ENCODE data around the gene PRR5. TPM values are rescaled to one million over a fixed set of nuclear protein-coding genes. Genes with fewer than 3 reads are reported as not detected.

Gene PRR5
- total RNA-seq, 1 donor from 2014 or later, result 14.0 TPM

DNA sequence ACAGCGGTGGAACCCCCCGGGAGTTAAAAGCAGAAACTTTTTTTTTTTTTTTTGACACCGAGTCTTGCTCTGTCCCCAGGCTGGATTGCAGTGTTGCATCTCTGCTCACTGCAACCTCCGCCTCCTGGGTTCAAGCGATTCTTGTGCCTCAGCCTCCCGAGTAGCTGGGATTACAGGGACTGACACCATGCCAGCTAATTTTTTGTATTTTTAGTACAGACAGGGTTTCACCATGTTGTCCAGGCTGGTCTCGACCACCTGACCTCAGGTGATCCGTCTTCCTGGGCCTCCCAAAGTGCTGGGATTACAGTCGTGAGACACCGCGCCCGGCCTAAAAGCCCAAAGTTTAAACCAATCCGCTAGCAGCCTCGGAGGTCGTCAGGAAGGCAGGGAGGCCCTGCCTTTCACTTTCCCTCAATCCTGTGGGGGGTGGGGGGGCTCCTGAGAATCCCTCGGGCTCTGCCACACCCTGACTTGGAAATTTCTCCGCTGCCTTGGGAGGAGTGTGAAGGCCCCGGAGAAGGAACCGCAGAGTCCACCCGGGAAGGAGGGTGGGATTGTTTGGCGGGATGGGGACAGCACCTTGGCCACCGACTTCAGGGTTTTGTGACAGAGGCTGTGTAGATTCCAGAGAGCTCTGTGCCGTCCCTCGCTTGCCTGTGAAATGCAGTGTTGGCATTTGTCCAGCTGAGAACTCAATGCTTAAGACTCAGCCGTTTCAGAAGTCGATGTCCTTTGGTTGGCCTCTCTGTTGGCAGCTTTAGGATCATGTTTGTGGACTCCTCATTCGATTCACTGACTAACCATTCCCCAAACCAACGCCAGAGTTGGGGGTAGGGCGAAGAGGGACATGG lies 51.4 kb downstream of the PRR5 start:
- FAIRE-seq (peak; percentile 43), DNase-seq (ENCODE audit: low read depth) (peak; percentile 40)
- Histone ChIP-seq H3K4me3 (ENCODE audit: low read depth, low read length) (peak overlapping the region; percentile 71), H3K36me3 (ENCODE audit: control insufficient read depth, insufficient read depth, low read length) (no peaks in the 10 kb centered on the region), H3K27me3 (ENCODE audit: control insufficient read depth, insufficient read depth, low read length) (no peaks in the 10 kb centered on the region)
- TF ChIP-seq, protein P1, sequence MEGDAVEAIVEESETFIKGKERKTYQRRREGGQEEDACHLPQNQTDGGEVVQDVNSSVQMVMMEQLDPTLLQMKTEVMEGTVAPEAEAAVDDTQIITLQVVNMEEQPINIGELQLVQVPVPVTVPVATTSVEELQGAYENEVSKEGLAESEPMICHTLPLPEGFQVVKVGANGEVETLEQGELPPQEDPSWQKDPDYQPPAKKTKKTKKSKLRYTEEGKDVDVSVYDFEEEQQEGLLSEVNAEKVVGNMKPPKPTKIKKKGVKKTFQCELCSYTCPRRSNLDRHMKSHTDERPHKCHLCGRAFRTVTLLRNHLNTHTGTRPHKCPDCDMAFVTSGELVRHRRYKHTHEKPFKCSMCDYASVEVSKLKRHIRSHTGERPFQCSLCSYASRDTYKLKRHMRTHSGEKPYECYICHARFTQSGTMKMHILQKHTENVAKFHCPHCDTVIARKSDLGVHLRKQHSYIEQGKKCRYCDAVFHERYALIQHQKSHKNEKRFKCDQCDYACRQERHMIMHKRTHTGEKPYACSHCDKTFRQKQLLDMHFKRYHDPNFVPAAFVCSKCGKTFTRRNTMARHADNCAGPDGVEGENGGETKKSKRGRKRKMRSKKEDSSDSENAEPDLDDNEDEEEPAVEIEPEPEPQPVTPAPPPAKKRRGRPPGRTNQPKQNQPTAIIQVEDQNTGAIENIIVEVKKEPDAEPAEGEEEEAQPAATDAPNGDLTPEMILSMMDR (IDR thresholded peaks at IDR 0.05; ENCODE audit: insufficient read depth, low read length, severe bottlenecking), result no peak

DNA sequence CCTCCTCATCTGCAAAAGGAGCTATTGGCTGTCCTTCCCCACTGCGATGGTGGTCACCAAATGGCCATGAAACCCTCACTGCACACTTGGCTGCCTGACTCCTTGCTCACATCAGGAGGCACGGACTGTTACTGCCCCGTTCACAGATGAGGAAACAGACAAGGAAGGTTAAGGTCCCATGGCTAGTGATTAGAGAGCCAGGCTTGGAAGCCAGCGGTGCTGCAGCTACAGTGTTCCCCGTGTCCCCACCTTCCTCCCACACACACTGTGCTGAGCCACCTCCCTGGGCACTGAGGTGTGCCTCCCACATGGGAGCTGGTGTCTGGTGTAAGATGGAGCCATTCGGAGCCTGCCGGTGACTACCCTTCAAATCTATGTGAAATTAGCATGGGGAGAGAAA lies 53.0 kb downstream of the PRR5 start:
- no peak for FAIRE-seq
- TF ChIP-seq, protein P1 (IDR thresholded peaks at IDR 0.05; ENCODE audit: insufficient read depth, low read length, severe bottlenecking), result no peak
- H3K4me3 ChIP-seq (ENCODE audit: low read depth, low read length), result no peak overlapping the region

DNA sequence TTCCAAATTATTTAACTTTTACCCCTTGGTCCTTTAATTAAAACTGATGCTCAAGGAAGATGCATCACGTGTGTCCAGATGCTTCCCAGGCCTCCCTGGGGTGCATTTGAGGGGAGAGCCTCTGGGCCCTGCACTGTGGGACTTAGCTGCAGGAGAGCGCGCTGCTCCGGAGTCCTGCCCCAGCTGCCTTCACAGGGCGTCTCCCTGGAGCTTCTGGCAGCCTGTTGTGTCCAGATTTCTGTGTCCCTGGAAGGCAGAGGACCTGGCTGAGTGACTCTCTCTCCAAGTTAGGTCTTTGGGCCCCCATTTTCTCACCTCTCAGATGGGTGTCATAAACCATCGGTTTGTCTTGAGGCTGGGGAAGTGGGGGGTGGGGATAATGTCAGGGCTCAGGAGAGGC lies 53.4 kb downstream of the PRR5 start:
- Histone ChIP-seq H3K27me3 (ENCODE audit: control insufficient read depth, insufficient read depth, low read length) (no peaks in the 10 kb centered on the region), H3K36me3 (ENCODE audit: control insufficient read depth, insufficient read depth, low read length) (no peaks in the 10 kb centered on the region), H3K4me3 (ENCODE audit: low read depth, low read length) (no peak overlapping the region)
- DNase-seq (ENCODE audit: low read depth), result no peak
- no peak for FAIRE-seq
- TF ChIP-seq, protein P1 (IDR thresholded peaks at IDR 0.05; ENCODE audit: insufficient read depth, low read length, severe bottlenecking), result no peak

More for the DNA sequence above, 53.0 kb downstream of the PRR5 start:
- H3K27me3 ChIP-seq (ENCODE audit: control insufficient read depth, insufficient read depth, low read length), result no peaks in the 10 kb centered on the region
- no peak for DNase-seq (ENCODE audit: low read depth)
- H3K36me3 ChIP-seq (ENCODE audit: control insufficient read depth, insufficient read depth, low read length), result no peaks in the 10 kb centered on the region

DNA sequence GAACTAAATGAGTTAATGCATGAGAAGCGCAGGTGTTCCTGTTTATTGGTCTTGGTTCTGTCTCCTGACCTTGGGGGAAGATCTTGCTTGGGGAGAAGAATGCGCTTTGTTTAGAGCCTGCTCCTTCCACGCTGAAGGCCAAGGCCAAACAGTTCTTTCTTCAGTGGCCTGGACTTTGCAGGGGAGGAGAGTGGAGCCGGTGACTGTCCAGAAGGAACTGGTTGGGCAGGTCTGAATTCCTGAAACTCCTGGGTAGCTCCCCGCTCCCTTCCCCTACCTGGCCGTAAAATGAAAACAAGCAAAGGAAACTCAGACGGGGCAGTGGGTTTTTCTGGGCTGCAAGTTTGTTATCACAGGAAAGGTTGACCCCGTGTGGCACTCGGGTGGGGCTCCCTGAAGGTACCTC lies 54.0 kb downstream of the PRR5 start:
- H3K36me3 ChIP-seq (ENCODE audit: control insufficient read depth, insufficient read depth, low read length), result no peaks in the 10 kb centered on the region
- TF ChIP-seq, protein P1 (IDR thresholded peaks at IDR 0.05; ENCODE audit: insufficient read depth, low read length, severe bottlenecking), result no peak
- peak; percentile 70 for DNase-seq (ENCODE audit: low read depth)
- H3K4me3 ChIP-seq (ENCODE audit: low read depth, low read length), result no peak overlapping the region
- FAIRE-seq, result no peak
- no peaks in the 10 kb centered on the region for H3K27me3 ChIP-seq (ENCODE audit: control insufficient read depth, insufficient read depth, low read length)

DNA sequence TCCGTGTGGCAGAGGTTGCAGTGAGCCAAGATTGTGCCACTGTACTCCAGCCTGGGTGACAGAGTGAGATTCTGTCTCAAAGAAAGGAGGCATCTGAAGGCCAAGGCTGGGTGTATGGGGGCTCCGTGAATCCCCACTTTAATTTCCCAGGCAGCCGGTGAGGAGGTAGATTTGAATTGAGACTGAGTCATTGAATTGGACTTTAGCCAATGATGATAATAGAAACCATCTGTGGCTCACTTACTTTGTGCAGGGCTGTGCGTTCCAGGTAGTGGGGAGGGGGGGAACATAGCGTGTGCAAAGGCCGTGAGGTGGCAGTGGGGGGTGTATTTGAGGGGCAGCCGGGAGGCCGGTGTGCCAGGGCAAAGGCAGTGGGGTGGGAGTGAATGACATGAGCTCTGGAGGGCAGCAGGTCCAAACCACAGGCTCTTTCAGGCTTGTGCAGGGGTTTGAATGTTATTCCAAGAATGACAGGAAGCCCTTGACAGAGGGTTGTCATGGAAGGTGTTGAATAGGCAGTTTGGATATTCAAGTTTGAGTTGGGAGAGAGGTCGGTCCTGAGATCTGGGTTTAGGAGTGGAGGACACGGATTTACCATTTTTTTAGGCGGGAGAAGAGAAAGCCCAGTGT lies 56.5 kb downstream of the PRR5 start:
- DNase-seq (ENCODE audit: low read depth) (peak; percentile 67), FAIRE-seq (peak; percentile 7)
- Histone ChIP-seq H3K4me3 (ENCODE audit: low read depth, low read length) (no peak overlapping the region), H3K36me3 (ENCODE audit: control insufficient read depth, insufficient read depth, low read length) (no peaks in the 10 kb centered on the region), H3K27me3 (ENCODE audit: control insufficient read depth, insufficient read depth, low read length) (no peaks in the 10 kb centered on the region)
- TF ChIP-seq, protein P1 (IDR thresholded peaks at IDR 0.05; ENCODE audit: insufficient read depth, low read length, severe bottlenecking), result no peak

All from bronchial epithelial cell (primary cell).